Muscle of leg (tissue), 11 donors: ENCODE measurements around the gene STX17. TPM values are rescaled to one million over a fixed set of nuclear protein-coding genes. Genes with fewer than 3 reads are reported as not detected.

Experiments used
- DNase-seq: peaks from one replicate; pipeline ENCODE4 v3.0.0; 2013
- H3K27ac ChIP-seq: one replicate; pipeline ENCODE4 v1.5.1; 2013; ENCODE audit warnings: mild to moderate bottlenecking, low read length, control low read depth
- H3K27me3 ChIP-seq: one replicate; pipeline ENCODE4 v1.6.1; 2013; ENCODE audit warnings: low read length; ENCODE audit not compliant: control insufficient read depth, insufficient read depth
- H3K36me3 ChIP-seq: one replicate; pipeline ENCODE4 v1.6.1; 2013; ENCODE audit warnings: low read length; ENCODE audit not compliant: control insufficient read depth, insufficient read depth
- H3K4me1 ChIP-seq: one replicate; pipeline ENCODE4 v1.6.1; 2013; ENCODE audit warnings: low read length; ENCODE audit not compliant: control insufficient read depth, insufficient read depth
- H3K4me3 ChIP-seq: one replicate; pipeline ENCODE4 v1.5.1; 2013; ENCODE audit warnings: low read length, control low read depth
- H3K9me3 ChIP-seq: replicated peaks from 2 replicates; pipeline ENCODE4 v1.6.1; 2013; ENCODE audit warnings: low read depth, low read length; ENCODE audit not compliant: control insufficient read depth
- WGBS: methylation state at CpG from one replicate; pipeline ENCODE4 v1.1.5; 2013; ENCODE audit warnings: missing lambda C conversion rate; ENCODE audit not compliant: insufficient coverage; 5-methylcytosine and 5-hydroxymethylcytosine counted together
- polyA plus RNA-seq, 8 donors: library from polyadenylated mRNA; unstranded; fragments of 120-200 nt; gene quantifications; one replicate each; pipeline versions ENCODE4 v1.2.1 to v1.2.3, GENCODE V29; 2013; ENCODE audit warnings: inconsistent platforms in 1 of 8, low replicate concordance in 1 of 8; ENCODE audit not compliant: insufficient read length in 8 of 8, insufficient read depth in 1 of 8
- total RNA-seq: library from RNA; stranded (reverse); fragments of 120-200 nt; gene quantifications from one replicate; pipeline ENCODE4 v1.2.4, GENCODE V29; 2013

STX17 gene
- total and polyA plus RNA-seq, 9 donors, result 10.8 to 15.5 (median 13.0) TPM

- no peak overlapping the region for H3K27ac ChIP-seq
- H3K9me3 ChIP-seq, result peaks cover 12% of the 10 kb centered on the region
- H3K4me1 ChIP-seq, result no peaks in the 10 kb centered on the region
- H3K4me3 ChIP-seq, result no peak overlapping the region
- DNase-seq, result no peak
- WGBS, result no CpG with 5 or more reads among the region's 4 CpGs
- H3K27me3 ChIP-seq, result no peaks in the 10 kb centered on the region
- H3K36me3 ChIP-seq, result peaks cover 17% of the 10 kb centered on the region
These were observed 19.1 kb downstream of the STX17 start for GRCh38 chr9:99925541-99925940.

GRCh38 chr9:99929652-99930051 is 23.2 kb downstream of the STX17 start:
- no peaks in the 10 kb centered on the region for H3K27me3 ChIP-seq
- H3K4me3 ChIP-seq, result no peak overlapping the region
- DNase-seq, result no peak
- H3K9me3 ChIP-seq, result peaks cover 11% of the 10 kb centered on the region
- H3K4me1 ChIP-seq, result no peaks in the 10 kb centered on the region
- WGBS, result 100% methylated on average over 2 of the region's 2 CpGs
- H3K36me3 ChIP-seq, result peaks cover 2% of the 10 kb centered on the region
- H3K27ac ChIP-seq, result no peak overlapping the region

GRCh38 chr9:99931155-99931840 is 24.8 kb downstream of the STX17 start:
- H3K4me3 ChIP-seq, result no peak overlapping the region
- DNase-seq, result no peak

GRCh38 chr9:99936947-99937587 is 30.6 kb downstream of the STX17 start:
- H3K27ac ChIP-seq, result no peak overlapping the region
- no CpG with 5 or more reads among the region's 4 CpGs for WGBS
- no peak overlapping the region for H3K4me3 ChIP-seq
- H3K9me3 ChIP-seq, result peaks cover 8% of the 10 kb centered on the region
- no peaks in the 10 kb centered on the region for H3K27me3 ChIP-seq
- H3K36me3 ChIP-seq, result peaks cover 2% of the 10 kb centered on the region
- no peaks in the 10 kb centered on the region for H3K4me1 ChIP-seq
- DNase-seq, result no peak

More at GRCh38 chr9:99931155-99931840, 24.8 kb downstream of the STX17 start:
- H3K27me3 ChIP-seq, result no peaks in the 10 kb centered on the region
- no CpG with 5 or more reads among the region's 6 CpGs for WGBS
- H3K9me3 ChIP-seq, result peaks cover 3% of the 10 kb centered on the region
- peaks cover 2% of the 10 kb centered on the region for H3K36me3 ChIP-seq
- H3K4me1 ChIP-seq, result no peaks in the 10 kb centered on the region
- no peak overlapping the region for H3K27ac ChIP-seq

GRCh38 chr9:99947395-99947794 is 40.9 kb downstream of the STX17 start:
- H3K9me3 ChIP-seq, result no peaks in the 10 kb centered on the region
- H3K27me3 ChIP-seq, result no peaks in the 10 kb centered on the region
- H3K27ac ChIP-seq, result no peak overlapping the region
- H3K4me1 ChIP-seq, result no peaks in the 10 kb centered on the region
- no CpG with 5 or more reads among the region's 3 CpGs for WGBS
- no peak for DNase-seq
- peaks cover 6% of the 10 kb centered on the region for H3K36me3 ChIP-seq
- no peak overlapping the region for H3K4me3 ChIP-seq

- no CpG with 5 or more reads among the region's 2 CpGs for WGBS
- Histone ChIP-seq H3K27ac (no peak overlapping the region), H3K27me3 (no peaks in the 10 kb centered on the region), H3K4me3 (no peak overlapping the region), H3K36me3 (peaks cover 6% of the 10 kb centered on the region), H3K4me1 (no peaks in the 10 kb centered on the region), H3K9me3 (no peaks in the 10 kb centered on the region)
- no peak for DNase-seq
These were observed 42.0 kb downstream of the STX17 start for GRCh38 chr9:99948482-99948881.

- no peaks in the 10 kb centered on the region for H3K4me1 ChIP-seq
- no peaks in the 10 kb centered on the region for H3K27me3 ChIP-seq
- DNase-seq, result peak; percentile 23
- no peak overlapping the region for H3K27ac ChIP-seq
- no peak overlapping the region for H3K4me3 ChIP-seq
- peaks cover 6% of the 10 kb centered on the region for H3K36me3 ChIP-seq
- H3K9me3 ChIP-seq, result no peaks in the 10 kb centered on the region
These were observed 42.4 kb downstream of the STX17 start for GRCh38 chr9:99948896-99949295.

- no CpG with 5 or more reads among the region's 3 CpGs for WGBS
- Histone ChIP-seq H3K4me3 (no peak overlapping the region), H3K9me3 (no peaks in the 10 kb centered on the region), H3K36me3 (peaks cover 6% of the 10 kb centered on the region), H3K27ac (no peak overlapping the region), H3K27me3 (no peaks in the 10 kb centered on the region), H3K4me1 (no peaks in the 10 kb centered on the region)
- DNase-seq, result no peak
These were observed 47.5 kb downstream of the STX17 start for GRCh38 chr9:99953861-99954507.

- WGBS, result no CpG with 5 or more reads among the region's 1 CpG
- Histone ChIP-seq H3K36me3 (peaks cover 6% of the 10 kb centered on the region), H3K27ac (no peak overlapping the region), H3K9me3 (no peaks in the 10 kb centered on the region), H3K4me1 (no peaks in the 10 kb centered on the region), H3K27me3 (no peaks in the 10 kb centered on the region), H3K4me3 (no peak overlapping the region)
- DNase-seq, result no peak
These were observed 48.4 kb downstream of the STX17 start for GRCh38 chr9:99954819-99955218.

GRCh38 chr9:99955606-99956005 is 49.2 kb downstream of the STX17 start:
- H3K27ac ChIP-seq, result no peak overlapping the region
- no peaks in the 10 kb centered on the region for H3K27me3 ChIP-seq
- WGBS, result 100% methylated on average over 2 of the region's 4 CpGs
- peaks cover 6% of the 10 kb centered on the region for H3K36me3 ChIP-seq
- no peaks in the 10 kb centered on the region for H3K9me3 ChIP-seq
- H3K4me3 ChIP-seq, result no peak overlapping the region
- no peak for DNase-seq
- no peaks in the 10 kb centered on the region for H3K4me1 ChIP-seq
